HepG2 (cell line): ENCODE measurements around the gene AFF1. TPM values are rescaled to one million over a fixed set of nuclear protein-coding genes. Genes with fewer than 3 reads are reported as not detected.

ENCODE experiments used
- ARHGAP35 ChIP-seq: sonication (generic); formaldehyde crosslinking; IDR thresholded peaks from 2 replicates; pipeline ENCODE4 v1.9.0; 2022; ENCODE audit warnings: mild to moderate bottlenecking, inconsistent platforms, moderate library complexity, missing genetic modification reagents, borderline replicate concordance
- GMEB1 ChIP-seq: sonication (generic); formaldehyde crosslinking; IDR thresholded peaks from 2 replicates; pipeline ENCODE4 v1.5.1; 2020; ENCODE audit warnings: missing genetic modification reagents, mild to moderate bottlenecking, borderline replicate concordance
- HNRNPUL1 ChIP-seq: fragments of 200-400 bp; formaldehyde crosslinking; IDR thresholded peaks from 2 replicates; pipeline ENCODE4 v1.6.1; 2017; ENCODE audit warnings: low read depth, mild to moderate bottlenecking, low read length, moderate library complexity
- IKZF4 ChIP-seq: sonication (generic); formaldehyde crosslinking; IDR thresholded peaks from 2 replicates; pipeline ENCODE4 v1.5.1; 2020; ENCODE audit warnings: borderline replicate concordance, mild to moderate bottlenecking, low read depth, missing genetic modification reagents; ENCODE audit errors: not compliant biosample characterization
- IRF1 ChIP-seq: sonication (generic); formaldehyde crosslinking; IDR thresholded peaks from 2 replicates; pipeline ENCODE4 v1.4.0; 2020; ENCODE audit warnings: low read depth, mild to moderate bottlenecking, missing genetic modification reagents
- ZFP37 ChIP-seq: sonication (generic); formaldehyde crosslinking; IDR thresholded peaks from 2 replicates; pipeline ENCODE4 v1.4.0; 2020; ENCODE audit warnings: missing genetic modification reagents, borderline replicate concordance
- ZNF160 ChIP-seq: sonication (generic); formaldehyde crosslinking; IDR thresholded peaks from 2 replicates; pipeline ENCODE4 v1.8.0; 2022; ENCODE audit warnings: mild to moderate bottlenecking, inconsistent platforms, missing genetic modification reagents
- ZNF770 ChIP-seq: sonication (generic); formaldehyde crosslinking; IDR thresholded peaks from 2 replicates; pipeline ENCODE4 v1.5.0; 2020; ENCODE audit warnings: mild to moderate bottlenecking, missing genetic modification reagents
- polyA plus RNA-seq, 8 experiments: library from polyadenylated mRNA; depleted of rRNA in 3 of 8; stranded (reverse) in 7 of 8; unstranded in 1 of 8; fragments of >200 nt; fragmentation: Illumina TruSeq in 4 of 8; extraction: Trizol in 4 of 8; gene quantifications; 2 replicates each; pipeline versions ENCODE4 v1.2.1 to v1.2.3, GENCODE V29; 2011 to 2016; ENCODE audit warnings: low read depth in 4 of 8, missing spikeins in 1 of 8, mixed read lengths in 1 of 8; ENCODE audit not compliant: insufficient read depth in 1 of 8
- total RNA-seq, 5 experiments: library from RNA; depleted of rRNA; stranded (reverse); fragments of >200 nt; fragmentation: Illumina TruSeq; extraction: Trizol; gene quantifications; 2 replicates each; pipeline ENCODE4 v1.2.3, GENCODE V29; 2016; ENCODE audit warnings: low read depth in 1 of 5

The AFF1 gene
- total and polyA plus RNA-seq, 2 of the 13 experiments (the other 11 are each of a cell fraction or from before 2014, with no cell fraction given), result 15.5 to 15.9 TPM

DNA sequence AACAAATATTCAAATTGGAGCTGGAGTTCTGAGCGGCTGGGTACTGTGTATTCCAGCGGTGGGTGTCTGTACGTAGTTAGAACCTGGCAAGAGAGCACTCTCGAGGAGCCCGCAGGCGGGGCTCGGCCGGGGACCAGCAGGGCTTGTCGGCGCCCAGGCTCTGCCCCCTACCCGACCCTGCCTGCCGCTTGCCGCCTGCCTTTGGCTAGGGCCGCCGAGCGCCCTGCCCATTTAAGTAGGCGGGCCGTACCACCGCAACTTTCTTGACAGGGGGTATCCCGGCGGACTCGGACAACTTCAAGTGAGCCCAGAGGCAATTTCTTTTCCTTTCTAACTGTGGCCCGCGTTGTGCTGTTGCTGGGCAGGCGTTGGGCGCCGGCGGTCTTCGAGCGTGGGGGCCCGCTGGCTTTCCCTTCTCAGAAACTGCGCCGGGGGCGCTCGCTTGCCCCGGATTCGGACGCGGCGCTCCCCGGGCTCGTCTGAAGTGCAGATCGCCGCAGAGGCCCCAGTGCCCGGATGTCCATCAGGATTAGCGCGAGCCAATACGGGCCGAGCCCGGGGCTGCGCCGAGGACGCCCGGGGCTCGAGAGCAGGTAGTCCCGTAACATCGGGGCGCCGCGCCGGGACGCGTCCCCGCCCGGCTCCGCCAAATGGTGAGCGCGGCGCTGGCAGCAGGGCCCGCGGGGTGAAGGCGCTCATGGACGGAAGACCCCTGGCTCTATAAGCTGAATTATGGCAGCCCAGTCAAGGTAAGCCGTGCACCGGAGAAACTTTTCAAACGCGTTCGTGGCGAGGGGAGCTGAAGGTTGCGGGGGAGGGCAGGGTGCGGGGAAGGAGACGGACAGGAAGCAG, 72.1 kb downstream of the AFF1 start (continued):
- peak; percentile 78; the same call in 1 of the 2 replicates for TF ChIP-seq ARHGAP35 (CRISPR knock-in tag)
- peak; percentile 92 for TF ChIP-seq IKZF4 (CRISPR knock-in tag)
- TF ChIP-seq ZFP37 (CRISPR knock-in tag), result 0 out of 2 replicates have a peak, but pooled peaks have one; percentile 34
- TF ChIP-seq GMEB1 (CRISPR knock-in tag), result peak; percentile 78; the same call in 1 of the 2 replicates
- TF ChIP-seq ZNF770 (CRISPR knock-in tag), result peak; percentile 67; the same call in 1 of the 2 replicates
- 0 out of 2 replicates have a peak, but pooled peaks have one; percentile 42 for TF ChIP-seq HNRNPUL1
- peak; percentile 24; the same call in 1 of the 2 replicates for TF ChIP-seq IRF1
- peak; percentile 55 for TF ChIP-seq ZNF160 (CRISPR knock-in tag)
